HG03469 (cell line): ENCODE data around the gene ITGB2.
A peak's percentile ranks its signal among the peaks of the same experiment; 100 is the strongest.
"Not testable (repeated sequence)": the region's sequence is repeated elsewhere in the genome, so short reads cannot be mapped to it uniquely, and the experiment has no call there.

Experiments
- ATAC-seq: cut with Tn5 transposase; IDR thresholded peaks from one replicate; pipeline ENCODE4 v1.9.1; 2021; ENCODE audit warnings: mild to moderate bottlenecking, moderate library complexity, moderate number of reproducible peaks; ENCODE audit not compliant: unreplicated experiment

ITGB2 gene

DNA sequence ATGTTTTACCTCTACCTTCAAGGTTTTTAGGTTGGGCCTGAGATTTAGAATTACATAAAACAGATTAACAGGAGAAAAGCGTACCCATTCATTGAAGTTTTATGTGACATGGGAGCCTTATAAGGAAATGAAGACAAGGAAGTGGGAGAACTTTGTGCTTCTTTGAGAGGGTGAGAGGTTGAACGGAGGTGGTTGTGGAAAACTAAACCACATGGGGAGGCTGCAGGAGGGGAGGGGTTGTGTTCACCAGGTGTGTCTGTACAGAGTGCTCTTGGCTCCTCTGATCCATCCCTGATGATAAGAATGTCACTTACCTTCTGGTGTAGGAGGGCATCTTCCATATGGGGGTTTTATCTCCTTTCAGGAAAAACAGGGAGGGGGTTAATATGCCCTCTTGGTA lies 21.9 kb upstream of the ITGB2 start:
- ATAC-seq: no peak

DNA sequence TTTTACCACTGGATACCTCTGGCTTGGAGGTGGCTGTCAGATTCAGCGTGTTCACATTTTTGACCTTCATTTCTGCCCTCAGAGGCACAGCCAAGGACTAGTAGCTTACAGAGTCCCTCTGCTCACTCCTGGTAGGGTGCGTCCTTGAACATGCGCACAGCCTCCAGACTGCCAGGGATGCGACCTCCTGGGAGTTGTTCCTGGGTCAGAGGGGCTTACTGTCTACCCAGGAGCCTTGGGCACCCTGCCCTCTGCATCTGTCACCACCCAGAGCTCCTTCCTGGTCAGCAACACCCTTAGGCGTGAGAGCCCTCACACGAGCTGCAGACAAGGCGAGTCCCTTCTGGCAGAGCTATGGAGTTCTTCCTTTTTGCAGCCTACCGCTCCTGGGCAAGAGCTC lies 20.9 kb upstream of the ITGB2 start:
- ATAC-seq: no peak

DNA sequence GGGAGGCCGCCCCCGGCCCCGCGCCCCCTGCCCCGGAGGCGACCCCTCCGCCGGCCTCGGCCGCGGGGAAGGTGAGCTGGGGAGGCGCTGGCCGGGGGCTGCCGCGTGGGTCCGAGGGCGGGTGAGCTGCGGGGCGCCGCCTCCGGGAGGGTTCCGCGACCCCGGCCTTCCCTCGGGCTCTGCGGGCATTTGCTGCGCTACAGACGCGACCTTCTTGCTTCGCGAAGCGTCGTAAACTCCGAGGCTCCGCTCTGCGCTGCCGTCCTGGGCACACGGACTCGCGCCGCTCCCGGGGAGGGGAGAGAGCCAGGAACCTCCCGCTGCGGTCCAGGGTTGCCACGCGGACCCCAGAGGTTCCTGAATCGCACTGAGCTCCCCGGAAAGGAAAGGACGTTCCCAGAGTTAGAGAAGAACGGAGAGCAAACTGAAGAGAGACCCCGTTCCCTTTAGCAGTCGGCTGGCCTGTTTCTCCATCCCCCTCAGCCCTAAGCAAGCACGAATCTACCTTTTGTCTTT lies 19.5 kb upstream of the ITGB2 start:
- ATAC-seq: peak; percentile 16

DNA sequence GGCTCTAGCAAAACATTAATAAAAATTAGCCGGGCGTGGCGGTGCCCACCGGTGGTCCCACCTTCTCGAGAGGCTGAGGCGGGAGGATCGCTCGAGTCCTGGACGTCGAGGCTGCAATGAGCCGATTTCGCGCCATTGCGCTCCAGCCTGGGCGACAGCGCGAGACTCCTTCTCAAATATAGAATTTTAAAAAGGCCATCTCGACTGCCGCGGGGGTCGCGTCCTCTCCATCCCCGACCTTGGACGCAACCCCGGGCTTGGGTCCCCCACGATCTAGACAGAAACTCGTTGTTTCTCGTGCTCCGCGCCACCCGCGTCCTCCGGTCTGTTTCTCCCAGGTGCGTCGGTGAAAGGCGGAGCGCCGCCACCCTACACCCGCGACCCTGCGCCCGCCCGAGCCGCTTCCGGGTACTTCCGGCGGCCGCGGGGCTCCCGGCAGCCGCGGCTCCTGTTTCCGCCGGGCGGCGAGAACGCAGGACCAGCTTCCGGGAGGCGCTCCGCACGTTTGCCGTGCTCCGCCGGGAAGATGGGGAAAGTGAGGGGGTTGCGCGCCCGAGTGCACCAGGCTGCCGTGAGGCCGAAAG lies 18.9 kb upstream of the ITGB2 start, which contains the start of gene SLX9:
TSS of gene SLX9 (plus strand) at position 498 of the 584 bp plus-strand sequence. CDS start at position 527, 29 bp downstream.
- ATAC-seq: peak; percentile 51

DNA sequence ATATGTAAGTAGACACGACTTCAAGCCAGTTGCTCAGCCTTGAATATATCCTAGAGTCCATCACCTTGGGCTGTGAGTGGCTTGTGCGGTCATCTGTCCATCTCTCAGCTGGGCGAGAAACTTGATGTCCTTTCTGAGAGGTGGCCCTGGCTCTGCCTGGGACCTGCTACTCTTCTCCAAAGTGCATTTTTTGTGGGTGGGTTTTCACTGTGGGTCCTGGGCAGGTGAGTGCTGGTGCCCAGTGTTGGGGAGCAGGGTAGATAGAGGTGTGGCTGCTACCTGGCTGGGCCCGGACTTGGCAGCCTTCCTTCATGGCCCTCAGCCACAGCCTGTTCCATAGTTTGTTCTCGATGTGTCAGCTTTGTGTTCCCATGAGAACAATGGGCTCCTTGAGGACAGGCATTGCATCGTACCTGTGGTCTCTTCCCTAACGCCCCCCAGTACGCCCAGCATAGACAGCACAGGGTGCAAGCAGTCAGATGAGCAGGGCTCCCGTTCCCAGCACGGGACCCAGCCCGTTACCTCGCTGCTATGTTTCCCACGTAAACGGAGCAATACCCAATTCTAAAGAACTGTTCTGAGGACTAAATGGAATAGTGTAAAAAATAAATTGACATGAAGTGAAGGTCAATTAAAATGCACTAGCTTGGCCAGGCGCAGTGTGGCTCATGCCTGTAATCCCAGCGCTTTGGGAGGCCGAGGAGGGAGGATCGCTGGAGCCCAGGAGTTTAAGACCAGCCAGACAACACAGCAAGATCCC lies 18.3 kb upstream of the ITGB2 start:
- no peak for ATAC-seq

DNA sequence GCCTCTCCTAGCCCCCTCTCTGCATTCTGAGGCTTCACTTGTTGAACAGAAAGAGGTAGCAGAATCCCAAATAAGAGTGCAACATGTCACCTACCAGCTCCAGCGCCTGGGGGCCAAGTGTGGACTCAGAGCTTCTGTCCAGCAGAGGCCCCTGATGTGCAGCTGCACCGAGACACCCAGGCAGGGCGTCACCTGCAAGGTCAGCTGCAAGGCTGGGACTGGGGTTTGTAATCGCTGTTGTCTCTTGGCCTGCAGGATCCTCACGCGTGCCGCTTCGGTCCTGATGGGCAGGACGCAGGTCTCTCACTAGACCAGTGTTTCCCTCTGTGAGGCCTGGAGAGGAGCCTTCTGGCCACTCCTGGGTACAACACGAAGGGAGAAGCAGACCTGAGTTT lies 14.8 kb upstream of the ITGB2 start:
- no peak for ATAC-seq

DNA sequence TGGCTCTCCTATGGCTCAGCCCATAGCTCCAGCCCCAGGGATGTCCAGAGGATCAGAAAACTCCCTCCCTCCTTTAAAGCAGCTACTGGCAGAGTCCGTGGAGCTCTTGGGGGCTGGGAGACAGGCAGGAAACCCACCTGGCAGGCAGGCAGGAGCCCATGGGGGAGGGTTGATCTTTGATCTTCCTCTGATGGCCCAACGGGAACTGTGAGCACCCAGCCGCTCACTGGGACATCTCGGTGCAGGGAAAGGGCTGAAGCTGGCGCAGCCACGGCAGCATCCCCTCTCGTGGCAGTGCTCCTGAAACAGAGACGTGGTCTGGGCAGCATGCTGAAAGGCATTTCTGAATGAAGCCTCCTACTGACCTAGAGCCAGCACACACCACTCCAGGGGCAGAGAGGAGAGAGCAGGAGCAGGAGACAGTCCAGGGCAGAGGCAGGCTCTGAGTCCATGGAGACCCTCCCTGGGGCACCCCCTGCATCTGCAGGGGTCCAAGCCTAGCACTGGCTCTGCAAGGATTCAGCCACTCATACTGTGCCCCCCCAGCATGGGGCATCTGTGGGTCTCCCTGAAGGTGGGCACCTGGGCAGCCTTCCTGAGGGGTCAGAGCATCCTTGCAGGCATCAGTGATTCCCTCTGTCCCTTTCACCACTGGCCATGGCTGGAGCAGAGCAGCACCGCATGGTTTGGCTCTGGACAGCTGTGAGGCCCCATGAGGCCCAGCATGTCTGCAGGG lies 14.3 kb upstream of the ITGB2 start:
- no peak for ATAC-seq

DNA sequence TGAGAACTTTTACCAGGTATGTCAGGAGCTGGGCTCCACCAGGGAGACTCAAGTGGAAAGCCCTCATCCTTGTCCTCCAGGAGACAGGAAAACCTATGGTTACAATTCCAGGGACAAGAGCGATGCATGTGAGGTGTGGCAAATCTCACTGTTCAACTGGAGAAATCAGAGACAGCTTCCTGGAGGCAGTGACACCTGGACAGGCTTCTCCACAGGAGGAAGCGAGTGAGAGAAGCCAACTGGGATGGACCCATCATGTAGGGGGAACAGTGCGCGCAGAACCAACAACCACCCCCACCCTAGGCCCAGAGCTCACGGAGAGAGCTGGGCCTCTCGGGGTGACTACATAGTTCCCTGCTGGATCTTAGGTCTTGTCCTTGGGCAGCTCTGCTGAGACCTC lies 13.6 kb upstream of the ITGB2 start:
- ATAC-seq: no peak

DNA sequence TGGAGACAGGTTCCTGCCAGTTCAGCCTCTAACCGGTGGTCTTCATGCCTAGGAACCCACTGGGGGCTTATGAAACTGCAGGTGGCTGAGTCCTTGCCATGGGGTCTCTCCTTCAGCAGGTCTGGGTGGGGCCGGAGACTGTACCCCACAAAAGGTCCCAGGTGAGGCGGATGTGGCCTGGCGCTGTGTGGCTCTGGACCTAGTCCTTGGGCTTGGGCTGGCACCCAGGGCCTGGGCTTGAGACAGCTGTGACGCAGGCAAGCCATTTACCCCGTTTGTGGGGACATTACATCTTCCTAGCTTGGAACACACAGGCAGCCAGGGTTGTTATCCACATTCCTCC lies 13.2 kb upstream of the ITGB2 start:
- no peak for ATAC-seq

DNA sequence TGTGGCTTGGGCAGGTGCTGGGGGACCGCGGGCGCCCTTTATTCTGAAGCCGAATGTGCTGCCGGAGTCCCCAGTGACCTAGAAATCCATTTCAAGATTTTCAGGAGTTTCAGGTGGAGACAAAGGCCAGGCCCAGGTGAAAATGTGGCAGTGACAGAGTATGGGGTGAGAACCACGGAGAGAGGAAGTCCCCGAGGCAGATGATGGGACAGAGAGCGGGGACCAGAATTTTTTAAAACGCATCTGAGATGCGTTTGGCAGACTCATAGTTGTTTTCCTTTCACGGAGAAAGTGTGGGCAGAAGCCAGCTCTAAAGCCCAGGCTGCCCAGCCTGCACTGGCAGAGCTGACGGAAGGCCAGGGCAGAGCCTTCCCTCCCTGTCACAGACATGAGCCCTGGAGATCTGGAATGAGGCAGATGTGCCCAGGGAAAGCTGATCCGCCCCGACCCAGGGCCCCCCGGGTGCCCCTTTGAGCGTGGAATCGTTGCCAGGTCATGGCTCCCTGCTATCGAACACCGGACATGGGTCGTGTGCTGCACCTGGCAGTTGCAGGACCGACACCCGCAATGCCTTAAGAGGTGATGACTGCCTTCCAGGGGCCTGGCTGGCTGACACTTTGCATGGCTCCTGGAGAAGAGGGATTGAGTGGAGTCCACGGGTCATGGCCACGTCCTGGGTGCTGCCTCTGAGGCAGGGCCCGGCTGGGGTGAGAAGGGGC lies 12.7 kb upstream of the ITGB2 start:
- ATAC-seq: no peak

DNA sequence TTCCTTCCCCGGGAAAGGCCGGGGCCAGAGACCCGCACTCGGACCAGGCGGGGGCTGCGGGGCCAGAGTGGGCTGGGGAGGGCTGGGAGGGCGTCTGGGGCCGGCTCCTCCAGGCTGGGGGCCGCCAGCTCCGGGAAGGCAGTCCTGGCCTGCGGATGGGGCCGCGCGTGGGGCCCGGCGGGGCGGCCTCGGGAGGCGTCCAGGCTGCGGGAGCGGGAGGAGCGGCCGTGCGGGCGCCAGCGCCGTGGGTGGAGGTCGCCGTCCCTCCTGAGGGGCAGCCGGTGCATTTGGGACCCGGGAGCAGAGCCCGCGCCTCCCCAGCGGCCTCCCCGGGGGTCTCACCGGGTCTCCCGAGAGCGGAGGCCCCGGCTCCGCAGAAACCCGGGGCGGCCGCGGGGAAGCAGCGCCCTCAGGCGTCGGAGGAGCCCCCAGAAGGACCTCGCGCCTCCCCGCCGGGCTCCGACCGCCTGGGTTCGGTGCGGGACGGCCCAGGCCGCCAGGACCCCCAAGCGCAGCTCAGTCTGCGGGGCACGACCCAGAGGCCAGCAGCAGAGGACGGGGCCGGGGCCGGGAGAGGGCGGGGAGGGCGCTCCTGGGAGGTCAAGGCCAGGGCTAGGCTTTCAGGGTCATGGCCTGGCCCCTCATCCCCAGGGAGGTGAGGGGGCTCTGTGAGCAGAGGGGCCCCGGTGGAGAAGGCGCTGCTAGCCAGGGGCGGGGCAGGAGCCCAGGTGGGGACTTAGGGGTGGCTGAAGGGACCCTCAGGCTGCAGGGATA lies 11.9 kb upstream of the ITGB2 start:
- no peak for ATAC-seq

DNA sequence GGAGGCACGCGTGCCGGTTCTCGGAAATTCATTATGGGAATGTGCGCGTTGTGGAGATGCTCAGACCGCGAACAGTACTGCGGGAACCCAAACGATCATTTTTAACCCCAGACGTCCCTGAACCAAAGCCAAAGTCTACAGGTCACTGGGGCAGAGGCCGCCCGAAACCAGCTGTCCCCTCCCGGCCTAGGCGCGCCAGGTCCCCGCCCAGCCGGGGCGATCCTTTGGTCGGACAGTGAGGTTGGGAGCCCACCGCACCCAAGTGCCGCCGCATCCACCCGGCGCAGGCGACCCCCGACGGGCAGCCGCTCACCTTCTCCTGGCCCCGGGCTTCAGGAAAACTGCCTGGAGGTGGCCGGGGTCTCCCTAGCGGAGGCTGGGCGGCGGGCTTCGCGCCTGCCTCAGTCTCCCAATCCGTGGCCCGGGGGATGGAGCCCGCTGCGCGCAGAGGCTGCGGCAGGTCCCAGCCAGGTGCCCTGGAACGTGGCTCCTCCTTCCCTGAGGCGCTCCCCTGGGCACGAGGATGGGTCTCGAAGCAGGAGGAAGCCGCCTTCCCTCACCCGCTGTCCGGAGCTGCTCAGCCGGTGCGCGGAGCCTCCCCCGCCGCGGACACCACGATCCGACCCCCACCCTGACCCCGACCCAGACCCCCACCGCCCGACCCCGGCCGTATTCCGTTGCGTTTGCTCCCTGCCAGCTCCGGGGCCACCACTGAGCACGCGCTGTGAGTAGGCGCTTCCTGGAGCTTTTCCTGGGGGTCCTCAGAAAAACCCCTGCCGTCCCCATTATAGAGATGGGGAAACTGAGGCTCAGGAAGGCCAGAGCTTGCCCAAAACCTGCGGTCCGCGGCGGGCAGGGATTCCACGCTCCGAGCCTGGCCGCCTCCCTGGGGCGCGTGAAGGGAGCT lies 11.1 kb upstream of the ITGB2 start:
- ATAC-seq: no peak

DNA sequence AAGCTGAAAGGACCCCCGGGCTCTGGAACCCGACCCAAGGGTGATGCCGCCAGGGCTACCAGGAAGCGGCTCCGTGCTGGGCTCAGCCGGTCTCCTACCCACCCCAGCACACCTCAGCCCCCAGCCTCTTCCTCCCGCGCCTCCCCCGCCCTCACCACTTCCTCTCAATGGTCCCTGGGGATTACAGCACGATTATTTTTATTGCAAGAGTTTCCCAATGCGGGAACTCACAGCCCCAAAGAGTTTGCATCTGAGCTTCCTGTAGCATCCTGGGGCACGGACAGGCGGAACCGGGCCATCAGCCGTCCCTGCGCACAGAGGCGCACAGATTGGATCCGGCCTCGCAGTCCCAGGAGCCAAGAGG lies 10.4 kb upstream of the ITGB2 start:
- ATAC-seq: no peak

DNA sequence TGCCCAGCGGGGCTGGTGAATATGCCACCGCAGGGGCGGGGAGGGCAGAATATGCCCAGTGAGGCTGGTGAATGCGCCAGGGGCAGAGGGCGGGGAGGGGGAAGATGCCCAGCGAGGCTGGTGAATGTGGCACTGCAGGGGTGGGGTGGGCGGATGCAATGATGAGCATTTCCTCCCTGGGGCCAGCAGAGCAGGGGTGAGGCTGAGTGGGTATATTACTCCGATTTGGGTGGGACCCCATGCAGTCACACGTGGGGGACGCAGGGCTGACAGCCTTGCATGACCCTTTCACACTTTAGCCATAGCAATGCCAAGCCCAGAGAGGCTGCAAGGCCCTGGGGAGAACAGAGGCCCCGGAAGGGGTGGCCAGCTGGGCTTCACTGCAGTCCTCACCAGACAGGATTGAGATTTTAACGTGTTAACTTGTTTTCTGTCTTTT lies 9.9 kb upstream of the ITGB2 start:
- no peak for ATAC-seq

DNA sequence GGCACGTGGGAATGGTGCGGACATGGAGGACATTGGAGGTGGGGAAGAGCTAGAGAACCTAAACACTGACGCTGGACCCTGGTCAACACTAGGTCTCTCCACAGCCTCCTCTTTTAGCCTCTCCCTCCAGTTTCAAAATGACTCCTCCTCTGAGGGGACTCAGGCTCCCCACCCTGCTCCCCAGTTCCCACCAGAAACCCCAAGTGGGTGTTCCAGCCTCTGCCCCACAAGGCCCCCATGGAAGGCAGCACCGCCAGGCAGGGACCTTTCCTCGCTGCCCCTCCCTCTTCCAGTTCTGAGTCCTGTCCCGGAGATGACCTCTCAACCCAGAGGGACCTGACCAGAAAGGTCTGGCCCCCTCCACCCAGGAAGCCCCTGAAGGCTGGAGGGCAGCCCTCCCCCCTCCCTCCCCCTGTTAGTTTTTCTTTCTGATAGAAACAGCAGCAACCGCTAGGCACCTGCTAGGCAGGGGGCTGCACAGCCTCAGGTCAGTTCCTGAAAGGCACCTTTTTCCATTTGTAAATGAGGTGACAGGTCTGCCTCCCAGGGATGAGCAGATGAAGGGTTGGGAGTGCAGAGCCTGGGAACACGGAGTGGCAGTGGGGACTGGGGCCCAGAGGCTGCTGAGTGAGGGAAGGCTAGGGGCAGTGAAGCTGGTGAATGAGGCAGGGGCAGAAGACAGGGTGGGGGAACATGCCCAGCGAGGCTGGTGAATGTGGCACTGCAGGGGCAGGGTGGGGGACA lies 9.3 kb upstream of the ITGB2 start:
- ATAC-seq: no peak

DNA sequence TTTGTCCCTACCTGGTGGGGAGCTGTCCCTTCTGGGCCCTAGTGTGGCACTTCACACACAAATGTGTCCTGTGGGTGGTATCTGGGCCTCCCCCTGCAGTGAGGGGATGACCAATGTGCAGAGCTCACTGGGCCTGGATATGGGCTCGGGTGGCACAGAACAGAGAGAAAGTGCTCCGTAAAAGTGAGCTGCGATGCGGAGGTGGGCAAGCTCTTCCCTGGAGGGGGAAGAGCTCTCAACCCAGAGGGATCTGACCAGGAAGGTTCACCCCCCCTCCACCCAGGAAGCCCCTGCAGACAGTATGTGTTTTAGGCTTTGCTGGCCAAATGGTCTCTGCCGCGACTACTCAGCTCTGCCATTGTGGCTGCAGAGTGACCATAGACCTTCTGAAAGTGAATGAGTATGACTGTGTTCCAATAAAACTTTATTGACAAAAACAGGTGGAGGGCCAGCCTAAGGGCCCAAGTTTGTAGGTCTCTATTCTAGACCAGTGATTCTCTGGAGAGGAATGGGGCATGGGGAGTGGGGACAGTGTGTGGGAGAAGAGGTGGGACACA lies 8.6 kb upstream of the ITGB2 start:
- no peak for ATAC-seq

DNA sequence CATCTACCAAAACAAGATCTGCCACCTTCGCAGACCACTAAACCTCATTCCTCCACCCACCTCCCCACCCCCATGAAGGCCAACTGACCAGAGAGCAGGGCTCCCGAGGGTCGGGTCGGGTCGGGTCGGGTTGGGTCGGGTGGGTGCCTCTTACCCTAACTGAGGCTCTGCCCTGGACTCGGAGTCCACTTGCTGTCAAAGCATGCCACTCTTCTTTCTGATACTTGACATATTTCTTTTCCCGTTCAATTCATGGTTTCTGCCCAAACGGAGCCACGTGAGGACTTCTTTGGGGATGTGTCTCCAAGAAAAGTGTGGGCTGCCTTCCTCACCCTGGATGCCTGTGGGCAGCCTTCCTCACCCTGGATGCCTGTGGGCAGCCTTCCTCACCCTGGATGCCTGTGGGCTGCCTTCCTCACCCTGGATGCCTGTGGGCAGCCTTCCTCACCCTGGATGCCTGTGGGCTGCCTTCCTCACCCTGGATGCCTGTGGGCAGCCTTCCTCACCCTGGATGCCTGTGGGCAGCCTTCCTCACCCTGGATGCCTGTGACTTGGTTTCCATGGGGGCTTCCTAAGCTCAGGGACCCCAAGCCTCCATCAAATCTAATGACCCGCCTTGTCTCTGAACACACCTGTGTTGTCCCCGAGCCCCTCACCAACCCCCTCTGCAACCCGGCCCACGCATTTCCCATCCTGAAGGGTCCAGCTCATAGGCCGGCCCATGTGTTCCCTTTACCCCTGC lies 8.0 kb upstream of the ITGB2 start:
- ATAC-seq: not testable (repeated sequence)
